GM10847 (cell line): ENCODE measurements around the gene MMP19.

Source experiments
- POLR2A ChIP-seq: IDR thresholded peaks from 2 replicates; pipeline ENCODE4 v1.6.1; 2011; ENCODE audit not compliant: insufficient read length; ENCODE audit errors: extremely low read depth

MMP19 gene

GRCh38 chr12:55842681-55843429 is at the start of gene MMP19:
MMP19 (minus strand) TSS chr12:55842936; CDS start chr12:55842830, 106 bp downstream.
- TF ChIP-seq POLR2A = no peak

- no peak for TF ChIP-seq POLR2A
These were observed 48.6 kb upstream of the MMP19 start for GRCh38 chr12:55891310-55891709.

- no peak for TF ChIP-seq POLR2A
These were observed 42.4 kb upstream of the MMP19 start for GRCh38 chr12:55885113-55885512.

GRCh38 chr12:55877824-55878223 is 35.1 kb upstream of the MMP19 start:
- no peak for TF ChIP-seq POLR2A

GRCh38 chr12:55875704-55876467 is 33.1 kb upstream of the MMP19 start:
- TF ChIP-seq POLR2A = no peak

GRCh38 chr12:55874443-55874842 is 31.7 kb upstream of the MMP19 start:
- no peak for TF ChIP-seq POLR2A

GRCh38 chr12:55865327-55865726 is 22.6 kb upstream of the MMP19 start:
- TF ChIP-seq POLR2A = no peak

- no peak for TF ChIP-seq POLR2A
These were observed 19.6 kb upstream of the MMP19 start for GRCh38 chr12:55862286-55862685.

GRCh38 chr12:55861871-55862270 is 19.1 kb upstream of the MMP19 start:
- no peak for TF ChIP-seq POLR2A

GRCh38 chr12:55861396-55861795 is 18.7 kb upstream of the MMP19 start:
- TF ChIP-seq POLR2A = no peak

- TF ChIP-seq POLR2A = no peak
These were observed 10.0 kb upstream of the MMP19 start for GRCh38 chr12:55852740-55853139.

GRCh38 chr12:55850893-55851292 is 8.2 kb upstream of the MMP19 start:
- no peak for TF ChIP-seq POLR2A

- no peak for TF ChIP-seq POLR2A
These were observed 7.7 kb upstream of the MMP19 start for GRCh38 chr12:55850401-55850800.

- TF ChIP-seq POLR2A = no peak
These were observed 7.0 kb upstream of the MMP19 start for GRCh38 chr12:55849616-55850343.

- no peak for TF ChIP-seq POLR2A
These were observed 5.0 kb upstream of the MMP19 start for GRCh38 chr12:55847603-55848291.

- no peak for TF ChIP-seq POLR2A
These were observed 4.3 kb upstream of the MMP19 start for GRCh38 chr12:55847033-55847432.
